Measurements from ENCODE around the gene POLR1A. TPM values are rescaled to one million over a fixed set of nuclear protein-coding genes. Genes with fewer than 3 reads are reported as not detected.

POLR1A gene
- total and polyA plus RNA-seq, 2 donors (not counting 3 experiments of a cell fraction or from before 2014, with no cell fraction given): 7.6 to 40.7 TPM

DNA sequence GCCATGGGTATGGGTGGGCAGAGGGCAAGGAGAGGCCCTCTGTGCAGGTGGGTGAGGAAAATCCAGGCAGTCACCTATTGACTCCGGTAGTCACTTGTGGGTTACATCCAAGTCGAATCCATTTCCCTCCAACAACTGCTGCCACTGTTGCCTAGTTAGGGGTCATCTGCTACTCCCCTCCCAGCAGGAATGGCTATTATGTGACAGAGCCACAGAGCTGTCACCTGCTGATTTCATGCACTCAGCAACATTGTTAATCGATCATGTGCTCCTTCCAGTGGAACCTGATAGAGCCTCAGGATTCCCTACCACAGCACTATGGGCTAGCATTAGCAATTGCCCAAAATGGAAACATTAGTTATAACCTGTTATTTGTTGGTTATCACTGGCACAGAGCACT, 31.4 kb downstream of the POLR1A start:
- Histone ChIP-seq H4K20me1 (replicated peaks; ENCODE audit: control insufficient read depth, extremely low read depth, insufficient read depth, low read length) (no peaks in the 10 kb centered on the region), H3K36me3 (ENCODE audit: control insufficient read depth in 2 of 2, extremely low read depth in 1 of 2, insufficient read depth in 2 of 2, low read length in 2 of 2) (peaks cover 18% of the 10 kb centered on the region in 2 experiments), H3K27ac (ENCODE audit: insufficient read depth, low read depth, low read length) (no peak overlapping the region), H3K9ac (replicated peaks; ENCODE audit: extremely low read depth, insufficient read depth, low read length) (no peak overlapping the region), H2AFZ (ENCODE audit: low read depth, low read length) (no peak overlapping the region), H3K27me3 (ENCODE audit: control insufficient read depth in 2 of 2, insufficient read depth in 2 of 2, low read length in 2 of 2) (no peaks in the 10 kb centered on the region), H3K4me3 (replicated peaks in 1 of 3; ENCODE audit: insufficient read depth in 1 of 3, low read depth in 1 of 3, low read length in 3 of 3) (no peak overlapping the region), H3K9me1 (replicated peaks; ENCODE audit: control insufficient read depth, extremely low read depth, insufficient read depth, low read length) (no peaks in the 10 kb centered on the region), H3K4me2 (ENCODE audit: insufficient read depth, low read length) (no peak overlapping the region), H3K4me1 (ENCODE audit: control insufficient read depth, extremely low read depth, insufficient read depth, low read length) (peaks cover 16% of the 10 kb centered on the region), H3K9me3 (replicated peaks; ENCODE audit: control insufficient read depth, insufficient read depth, low read length) (no peaks in the 10 kb centered on the region), H3K79me2 (ENCODE audit: control insufficient read depth, insufficient read depth, low read length) (no peaks in the 10 kb centered on the region)
- POLR2A ChIA-PET: no interaction called here
- dilution Hi-C loops (cut with MboI; ENCODE audit: extremely low pct_ligation_motif_present, low sequenced_read_pairs): no loop called here
- intact Hi-C loops (cut with micrococcal nuclease): no loop called here
- no TSS peak for BruUV-seq (replicated peaks)
- CTCF ChIA-PET: interaction anchor here (7.5 to 12.4 kb wide), 2 partner anchors 186 to 245 kb away, joined by 78 to 541 read pairs; partner anchors contain the start of gene ST3GAL5
- DNase-seq (ENCODE audit: low read depth, low spot score) (no peak), FAIRE-seq (no peak)
- TF ChIP-seq FOS (IDR thresholded peaks at IDR 0.05; ENCODE audit: borderline replicate concordance, insufficient read depth, low read length): no peak
- no peak for TF ChIP-seq POLR2A (IDR thresholded peaks at IDR 0.05; ENCODE audit: low read depth, low read length)
- TF ChIP-seq GATA2 (IDR thresholded peaks at IDR 0.05; ENCODE audit: insufficient read depth, insufficient read length, low read depth, low read length): no peak
- TF ChIP-seq JUN (IDR thresholded peaks at IDR 0.05; ENCODE audit: borderline replicate concordance, insufficient read depth, insufficient read length, low read depth): no peak
- TF ChIP-seq POLR2AphosphoS5 (IDR thresholded peaks at IDR 0.05; ENCODE audit: insufficient read depth, low read depth, low read length): no peak
- no peak for TF ChIP-seq MYC (IDR thresholded peaks at IDR 0.05; ENCODE audit: low read depth, low read length)
- TF ChIP-seq, protein P1, sequence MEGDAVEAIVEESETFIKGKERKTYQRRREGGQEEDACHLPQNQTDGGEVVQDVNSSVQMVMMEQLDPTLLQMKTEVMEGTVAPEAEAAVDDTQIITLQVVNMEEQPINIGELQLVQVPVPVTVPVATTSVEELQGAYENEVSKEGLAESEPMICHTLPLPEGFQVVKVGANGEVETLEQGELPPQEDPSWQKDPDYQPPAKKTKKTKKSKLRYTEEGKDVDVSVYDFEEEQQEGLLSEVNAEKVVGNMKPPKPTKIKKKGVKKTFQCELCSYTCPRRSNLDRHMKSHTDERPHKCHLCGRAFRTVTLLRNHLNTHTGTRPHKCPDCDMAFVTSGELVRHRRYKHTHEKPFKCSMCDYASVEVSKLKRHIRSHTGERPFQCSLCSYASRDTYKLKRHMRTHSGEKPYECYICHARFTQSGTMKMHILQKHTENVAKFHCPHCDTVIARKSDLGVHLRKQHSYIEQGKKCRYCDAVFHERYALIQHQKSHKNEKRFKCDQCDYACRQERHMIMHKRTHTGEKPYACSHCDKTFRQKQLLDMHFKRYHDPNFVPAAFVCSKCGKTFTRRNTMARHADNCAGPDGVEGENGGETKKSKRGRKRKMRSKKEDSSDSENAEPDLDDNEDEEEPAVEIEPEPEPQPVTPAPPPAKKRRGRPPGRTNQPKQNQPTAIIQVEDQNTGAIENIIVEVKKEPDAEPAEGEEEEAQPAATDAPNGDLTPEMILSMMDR (IDR thresholded peaks at IDR 0.05; ENCODE audit: extremely low read depth in 1 of 2, insufficient read depth in 1 of 2, low read depth in 1 of 2, low read length in 2 of 2): no peak
- TF ChIP-seq, protein P2, sequence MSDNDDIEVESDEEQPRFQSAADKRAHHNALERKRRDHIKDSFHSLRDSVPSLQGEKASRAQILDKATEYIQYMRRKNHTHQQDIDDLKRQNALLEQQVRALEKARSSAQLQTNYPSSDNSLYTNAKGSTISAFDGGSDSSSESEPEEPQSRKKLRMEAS (IDR thresholded peaks at IDR 0.05; ENCODE audit: insufficient read depth, insufficient read length): no peak
- no peak for TF ChIP-seq EZH2 (IDR thresholded peaks at IDR 0.05; ENCODE audit: borderline replicate concordance, low read depth, low read length, severe bottlenecking)

Data from endothelial cell of umbilical vein (primary cell).